Heart right ventricle (tissue), 16 donors: Measurements from ENCODE around the gene GRID1. TPM values are rescaled to one million over a fixed set of nuclear protein-coding genes. Genes with fewer than 3 reads are reported as not detected.
"Not testable (repeated sequence)": the region's sequence is repeated elsewhere in the genome, so short reads cannot be mapped to it uniquely, and the experiment has no call there.

Experiments used
- ATAC-seq, 8 donors: fragments of 200-7000 bp; cut with Tn5 transposase; one replicate each; pipeline ENCODE4 v1.9.1; 2020; ENCODE audit warnings: mild to moderate bottlenecking in 8 of 8, moderate library complexity in 8 of 8, moderate number of reproducible peaks in 1 of 8
- DNase-seq, 2 donors: peaks; one replicate each; pipeline ENCODE4 v3.0.0-alpha.2; 2020
- H3K27ac ChIP-seq, 10 donors: fragments of 200-600 bp; sonication (generic) in 2 of 10; one replicate each; pipeline versions ENCODE4 v1.5.0 to v1.8.0; 2020 to 2022; ENCODE audit warnings: mild to moderate bottlenecking in 3 of 10
- H3K27me3 ChIP-seq, 7 donors: fragments of 200-600 bp; one replicate each; pipeline ENCODE4 v1.8.0; 2021 to 2022; ENCODE audit warnings: mild to moderate bottlenecking in 2 of 7
- H3K36me3 ChIP-seq, 9 donors: fragments of 200-600 bp; sonication (generic) in 1 of 9; one replicate each; pipeline versions ENCODE4 v1.5.0 to v1.8.0; 2020 to 2022; ENCODE audit warnings: mild to moderate bottlenecking in 2 of 9
- H3K4me1 ChIP-seq, 9 donors: fragments of 200-600 bp; sonication (generic) in 1 of 9; one replicate each; pipeline versions ENCODE4 v1.5.0 to v1.8.0; 2020 to 2022; ENCODE audit warnings: mild to moderate bottlenecking in 4 of 9
- H3K4me3 ChIP-seq, 10 donors: fragments of 200-600 bp; sonication (generic) in 2 of 10; one replicate each; pipeline versions ENCODE4 v1.5.0 to v1.8.0; 2020 to 2022; ENCODE audit warnings: mild to moderate bottlenecking in 7 of 10, moderate library complexity in 2 of 10
- H3K9me3 ChIP-seq, 11 donors: fragments of 200-600 bp in 10 of 11; sonication (generic) in 2 of 11; one replicate each; pipeline versions ENCODE4 v1.5.0 to v1.8.0; 2013 to 2022; ENCODE audit warnings: mild to moderate bottlenecking in 2 of 11, control low read depth in 1 of 11, moderate library complexity in 1 of 11
- CTCF ChIP-seq, 9 donors: fragments of 200-600 bp; sonication (generic) in 2 of 9; IDR thresholded peaks; one replicate each; pipeline versions ENCODE4 v1.5.0 to v1.8.0; 2021 to 2022; ENCODE audit warnings: antibody characterized with exemption in 9 of 9, mild to moderate bottlenecking in 5 of 9, moderate library complexity in 1 of 9
- WGBS, 2 donors: extraction: QIAGEN DNeasy Blood & Tissue Kit; methylation state at CpG; one replicate each; pipeline ENCODE4 v1.1.7; 2013; ENCODE audit warnings: inconsistent platforms in 1 of 2; 5-methylcytosine and 5-hydroxymethylcytosine counted together
- intact Hi-C, 10 donors: fragments of 100-400 bp; cut with DNase I; formaldehyde crosslinking; loops; one replicate each; pipeline versions ENCODE4 v1.11.1 to v1.14.2; 2022
- polyA plus RNA-seq, 2 donors: library from polyadenylated mRNA; stranded (reverse); fragments of 200-250 nt; gene quantifications; one replicate each; pipeline ENCODE4 v1.2.3, GENCODE V29; 2013
- total RNA-seq, 10 donors: library from RNA; stranded (reverse); fragmentation: NEBNext Ultra II Directional in 3 of 10; extraction: Animal tissue kit (Norgen Biotek cat#: 25700) in 3 of 10; gene quantifications; one replicate each; pipeline versions ENCODE4 v1.2.1 to v1.2.4, GENCODE V29; 2021 to 2023
- donor health status: Arrhythmogenic right ventricular cardiomyopathy.
- donor health status: ischemic (EF 13 %, LVEDD 7.1; RV severe dilation, severe dysfunction).
- donor health status: healthy with polysubstance abuse.
- donor health status: DM: no; HTN: yes; CAD: no.
- donor health status: DM: no; HTN: no; CAD: no.
- donor health status: ischemic (EF 25% LVEDD 6.9; RV normal size, moderate dysfunction).
- donor health status: ischemic (EF 25% LVEDD 5.7; RV mildly dilated, moderate dysfunction).
- donor health status: healthy.
- donor health status: DM: yes; HTN: yes; CAD: no.
- donor health status: Ischemic cardiomyopathy.
- donor health status: ischemic (EF 35%, LVEDD 5.7; RV mildly dilated, moderate dysfunction).
- donor health status: nonischemic (EF 11% LVEDD 7.7; RV severe dilation, severe dysfunction).
- donor health status: DM: yes; HTN: yes; CAD: no.
- donor health status: PGD.
- donor health status: ischemic (EF 29% LVEDD 5.4; RV normal size, mild dysfunction).
- donor health status: nonischemic (EF 23%, LVEDD 6.1; RV moderate dilation, normal function).

The GRID1 gene
- total and polyA plus RNA-seq, 12 donors = 0.44 to 3.4 (median 1.5) TPM

DNA sequence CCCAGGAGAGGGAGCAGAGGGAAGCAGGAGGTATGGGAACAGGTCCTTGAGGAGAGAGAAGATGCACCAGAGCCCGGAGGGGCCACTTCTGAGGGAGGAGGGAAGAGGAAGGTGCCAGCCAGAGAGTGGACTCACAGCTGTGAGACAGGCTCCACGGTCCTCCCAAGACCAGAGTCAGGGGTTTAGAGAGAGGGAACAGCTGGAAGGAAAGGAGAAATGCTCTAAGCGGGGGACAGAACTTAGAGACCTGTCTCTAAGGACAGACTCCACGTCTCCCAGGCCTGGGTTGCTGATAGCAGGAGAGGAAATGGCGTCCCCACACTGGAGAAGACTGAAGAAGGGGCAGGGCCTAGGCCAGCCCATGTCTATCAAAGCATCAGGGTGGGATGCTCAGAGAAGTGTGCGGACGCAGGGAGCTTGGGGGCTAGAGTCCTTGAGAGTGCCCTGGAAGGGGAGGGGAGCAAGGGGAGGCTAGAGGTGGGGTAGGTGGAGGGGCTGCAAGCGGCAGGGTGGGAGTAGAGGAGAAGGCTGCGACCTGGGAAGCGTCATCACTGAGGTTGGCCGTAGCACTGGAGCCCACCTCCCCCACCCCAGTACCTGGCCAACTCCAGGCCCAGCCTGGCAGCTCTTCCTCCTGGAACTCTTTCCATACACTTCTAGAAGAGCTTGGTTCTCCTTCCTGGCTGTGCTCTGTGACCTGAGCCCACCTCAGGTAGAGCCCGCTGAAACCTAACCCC lies 25.6 kb upstream of the GRID1 start:
- Histone ChIP-seq H3K36me3 (no peaks in the 10 kb centered on the region), H3K9me3 (no peaks in the 10 kb centered on the region), H3K4me1 (peaks cover 0 to 11% (median 6%) of the 10 kb centered on the region in 9 donors), H3K27me3 (peaks cover 5 to 79% (median 51%) of the 10 kb centered on the region in 7 donors), H3K27ac (no peak overlapping the region), H3K4me3 (no peak overlapping the region)
- WGBS, 2 donors = 76 to 79% methylated on average over 12 of the region's 12 CpGs
- TF ChIP-seq CTCF (IDR thresholded peaks at IDR 0.05) = no peak
- intact Hi-C loops = no loop called here
- DNase-seq (no peak), ATAC-seq (peak in 1 of 8 donors; percentile 29)

GRCh38 chr10:86391236-86391840 lies 24.7 kb upstream of the GRID1 start:
- Histone ChIP-seq H3K4me3 (no peak overlapping the region), H3K27ac (no peak overlapping the region), H3K9me3 (no peaks in the 10 kb centered on the region), H3K36me3 (no peaks in the 10 kb centered on the region), H3K27me3 (peaks cover 5 to 79% (median 54%) of the 10 kb centered on the region in 7 donors), H3K4me1 (peaks cover 0 to 11% (median 6%) of the 10 kb centered on the region in 9 donors)
- no peak for TF ChIP-seq CTCF (IDR thresholded peaks at IDR 0.05)
- 83 to 84% methylated on average over 8 of the region's 8 CpGs for WGBS, 2 donors
- no peak for ATAC-seq
- intact Hi-C loops = no loop called here
- DNase-seq = no peak

DNA sequence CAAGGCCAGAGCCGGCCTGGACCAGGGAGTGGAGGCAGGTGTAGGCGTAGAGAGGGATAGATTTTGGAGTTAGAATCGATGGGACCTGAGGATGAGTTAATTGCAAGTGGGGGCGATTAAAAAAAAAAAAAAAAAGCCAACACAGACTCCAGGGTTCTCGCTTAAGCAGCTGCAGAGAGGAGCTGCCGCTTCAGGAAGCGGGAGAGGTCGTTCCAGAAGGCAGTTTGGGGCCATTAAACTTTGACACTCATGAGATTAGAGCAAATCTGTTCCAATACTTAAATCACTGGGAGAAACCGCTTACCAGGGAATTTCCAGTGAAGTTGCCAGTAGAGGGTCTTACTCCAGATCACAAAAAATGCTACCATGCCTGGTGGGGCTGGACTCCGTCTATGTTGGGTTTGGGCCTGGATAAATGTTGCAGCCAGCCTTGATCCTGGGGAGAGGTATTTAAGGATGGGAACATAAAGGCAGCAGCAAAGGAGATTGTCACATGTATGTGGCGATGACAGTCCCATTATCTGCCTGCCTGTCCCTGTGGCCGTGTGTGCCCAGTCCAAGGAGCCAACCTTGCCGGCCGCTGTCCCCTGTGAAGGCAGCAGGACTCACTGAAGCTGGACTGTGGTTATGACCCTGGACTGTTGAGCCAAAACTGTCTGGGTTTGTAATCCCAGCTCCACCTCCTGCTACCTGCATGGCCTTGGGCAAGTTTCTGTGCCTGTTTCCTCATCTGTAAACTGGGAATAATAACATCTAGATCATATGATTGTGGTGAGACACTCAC lies 23.9 kb upstream of the GRID1 start:
- Histone ChIP-seq H3K4me3 (no peak overlapping the region), H3K27me3 (peaks cover 5 to 79% (median 59%) of the 10 kb centered on the region in 7 donors), H3K4me1 (peaks cover 0 to 11% (median 6%) of the 10 kb centered on the region in 9 donors), H3K36me3 (no peaks in the 10 kb centered on the region), H3K9me3 (no peaks in the 10 kb centered on the region), H3K27ac (no peak overlapping the region)
- WGBS, 2 donors = 80 to 82% methylated on average over 14 of the region's 14 CpGs
- ATAC-seq (no peak), DNase-seq (no peak)
- no peak for TF ChIP-seq CTCF (IDR thresholded peaks at IDR 0.05)
- intact Hi-C loops = no loop called here

GRCh38 chr10:86389441-86390193 lies 23.0 kb upstream of the GRID1 start:
- intact Hi-C loops = no loop called here
- DNase-seq = peak in 1 of 2 donors; percentile 26
- H3K27me3 ChIP-seq = peaks cover 5 to 77% (median 55%) of the 10 kb centered on the region in 7 donors
- H3K9me3 ChIP-seq = no peaks in the 10 kb centered on the region
- peak in 7 of 8 donors; percentile 22 to 75 (median 46) for ATAC-seq
- H3K36me3 ChIP-seq = no peaks in the 10 kb centered on the region
- peaks cover 0 to 11% (median 6%) of the 10 kb centered on the region in 9 donors for H3K4me1 ChIP-seq
- H3K4me3 ChIP-seq = peak overlapping the region in 8 of 10 donors; percentile 3 to 45 (median 28)
- H3K27ac ChIP-seq = no peak overlapping the region
- 16 to 18% methylated on average over 53 of the region's 53 CpGs for WGBS, 2 donors
- no peak for TF ChIP-seq CTCF (IDR thresholded peaks at IDR 0.05)

GRCh38 chr10:86389109-86389440 lies 22.5 kb upstream of the GRID1 start:
- H3K36me3 ChIP-seq, H3K9me3 ChIP-seq, H3K27ac ChIP-seq, DNase-seq, intact Hi-C loops, ATAC-seq: not testable (repeated sequence)
- WGBS, 2 donors = 27 to 39% methylated on average over 12 of the region's 12 CpGs
- Histone ChIP-seq H3K4me1 (peaks cover 0 to 11% (median 6%) of the 10 kb centered on the region in 9 donors), H3K27me3 (peaks cover 5 to 81% (median 61%) of the 10 kb centered on the region in 7 donors), H3K4me3 (peak overlapping the region in 7 of 10 donors; percentile 12 to 45 (median 28))
